G401.6 (cell line): Measurements from ENCODE around the gene PTBP1.
"Not testable (repeated sequence)": the region's sequence is repeated elsewhere in the genome, so short reads cannot be mapped to it uniquely, and the experiment has no call there.

ENCODE experiments used
- FAIRE-seq: peaks from 2 replicates; lab custom pipeline; 2012; peaks lifted over from hg19 to GRCh38; lab: Jason Lieb, UNC

Gene PTBP1

GRCh38 chr19:810883-811489 lies 13.7 kb downstream of the PTBP1 start:
- no peak for FAIRE-seq

DNA sequence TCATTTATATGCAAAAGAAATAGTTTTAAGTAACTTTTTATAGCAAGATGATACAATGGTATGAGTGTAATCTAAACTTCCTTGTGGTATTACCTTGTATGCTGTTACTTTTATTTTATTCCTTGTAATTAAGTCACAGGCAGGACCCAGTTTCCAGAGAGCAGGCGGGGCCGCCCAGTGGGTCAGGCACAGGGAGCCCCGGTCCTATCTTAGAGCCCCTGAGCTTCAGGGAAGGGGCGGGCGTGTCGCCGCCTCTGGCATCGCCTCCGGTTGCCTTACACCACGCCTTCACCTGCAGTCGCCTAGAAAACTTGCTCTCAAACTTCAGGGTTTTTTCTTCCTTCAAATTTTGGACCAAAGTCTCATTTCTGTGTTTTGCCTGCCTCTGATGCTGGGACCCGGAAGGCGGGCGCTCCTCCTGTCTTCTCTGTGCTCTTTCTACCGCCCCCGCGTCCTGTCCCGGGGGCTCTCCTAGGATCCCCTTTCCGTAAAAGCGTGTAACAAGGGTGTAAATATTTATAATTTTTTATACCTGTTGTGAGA lies 14.3 kb downstream of the PTBP1 start:
- FAIRE-seq = no peak

GRCh38 chr19:812049-812746 lies 14.9 kb downstream of the PTBP1 start:
- no peak for FAIRE-seq

GRCh38 chr19:812747-813218 lies 15.5 kb downstream of the PTBP1 start:
- FAIRE-seq = no peak

- no peak for FAIRE-seq
Observed at GRCh38 chr19:813219-814151, 16.2 kb downstream of the PTBP1 start.

- FAIRE-seq = no peak
Observed at GRCh38 chr19:814152-815078, 17.2 kb downstream of the PTBP1 start.

DNA sequence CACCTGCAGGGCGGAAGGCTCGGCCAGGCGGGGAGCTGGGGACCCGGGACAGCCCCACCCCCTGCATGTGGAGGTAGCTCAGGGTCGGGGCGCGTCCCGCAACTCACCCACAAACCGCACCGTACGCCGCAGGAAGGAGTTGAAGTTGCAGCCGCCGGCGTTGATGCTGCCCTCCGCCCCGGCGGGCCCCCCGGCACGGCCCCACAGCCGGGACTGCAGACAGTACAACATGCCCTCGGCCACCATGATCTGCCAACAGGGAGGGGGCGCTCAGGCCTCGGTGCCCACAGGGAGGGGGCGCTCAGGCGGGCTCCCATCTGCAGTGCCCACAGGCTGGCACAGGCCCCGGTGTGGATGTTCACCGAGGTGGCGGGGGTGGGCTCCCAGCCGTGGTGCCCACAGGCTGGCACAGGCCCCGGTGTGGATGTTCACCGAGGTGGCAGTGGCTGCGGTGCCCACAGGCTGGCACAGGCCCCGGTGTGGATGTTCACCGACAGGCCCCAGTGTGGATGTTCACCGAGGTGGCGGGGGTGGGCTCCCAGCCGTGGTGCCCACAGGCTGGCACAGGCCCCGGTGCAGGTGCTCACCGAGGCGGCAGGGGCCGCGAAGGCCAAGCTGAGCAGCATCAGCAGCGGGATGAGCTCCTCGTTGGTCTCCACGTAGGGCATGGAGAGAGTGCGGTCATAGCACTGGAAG lies 18.0 kb downstream of the PTBP1 start:
- FAIRE-seq = no peak

- no peak for FAIRE-seq
Observed at GRCh38 chr19:815775-816499, 18.7 kb downstream of the PTBP1 start.

- no peak for FAIRE-seq
Observed at GRCh38 chr19:816500-816857, 19.2 kb downstream of the PTBP1 start.

DNA sequence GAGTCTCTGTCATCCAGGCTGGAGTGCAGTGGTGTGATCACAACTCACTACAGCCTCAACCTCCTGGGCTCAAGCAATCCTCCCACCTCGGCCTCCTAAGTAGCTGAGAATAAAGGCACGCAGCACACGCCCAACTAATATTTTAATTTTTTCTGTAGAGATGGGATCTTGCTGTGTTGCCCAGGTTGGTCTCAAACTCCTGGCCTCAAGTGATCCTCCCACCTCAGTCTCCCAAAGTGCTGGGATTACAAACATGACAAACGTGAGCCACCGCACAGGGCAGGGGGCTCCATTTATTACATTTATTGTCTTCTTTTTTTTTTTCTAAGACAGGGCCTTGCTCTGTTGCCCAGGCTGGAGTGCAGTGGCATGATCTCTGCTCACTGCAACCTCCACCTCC lies 23.0 kb downstream of the PTBP1 start:
- not testable (repeated sequence) for FAIRE-seq

- no peak for FAIRE-seq
Observed at GRCh38 chr19:821231-821824, 24.1 kb downstream of the PTBP1 start.

DNA sequence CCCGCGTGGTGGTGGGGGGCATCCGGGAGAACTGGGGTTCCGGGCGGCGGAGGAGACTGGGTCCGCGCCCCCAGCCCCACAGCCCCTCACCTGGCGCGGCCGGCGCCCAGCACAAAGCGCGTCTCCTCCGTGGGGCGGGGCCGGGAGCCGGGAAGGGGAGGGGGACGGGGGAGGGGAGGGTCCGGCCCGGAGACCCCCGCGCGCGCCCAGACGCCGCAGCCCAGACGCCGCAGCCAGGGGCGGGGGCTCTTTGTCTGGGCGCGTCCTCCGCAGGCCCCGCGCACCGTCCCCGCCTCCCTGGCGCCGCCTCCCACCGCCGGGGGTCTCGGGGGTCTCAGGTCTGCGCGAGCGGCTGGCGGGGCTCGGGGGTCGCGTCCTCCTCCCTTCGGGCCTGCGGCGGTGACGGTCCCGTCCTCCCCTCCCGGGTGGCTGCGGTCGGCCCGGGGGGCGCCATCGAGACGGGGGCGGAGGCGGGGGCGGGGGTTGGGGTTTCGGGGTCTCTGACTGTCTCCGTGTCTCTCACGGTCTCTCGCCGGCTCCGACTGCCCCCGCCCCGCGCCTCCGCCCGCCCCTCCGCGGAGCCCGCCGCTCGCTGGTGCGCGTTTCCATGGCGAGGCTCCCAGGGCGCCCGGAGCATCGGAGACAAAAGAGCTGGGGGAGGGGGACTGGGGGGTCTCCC lies 24.7 kb downstream of the PTBP1 start, which contains the start of gene PLPPR3:
Gene PLPPR3, minus strand, starts transcription at position 131 of the 679 bp plus-strand sequence. CDS start 396 bp downstream, outside the sequence.
- no peak for FAIRE-seq

DNA sequence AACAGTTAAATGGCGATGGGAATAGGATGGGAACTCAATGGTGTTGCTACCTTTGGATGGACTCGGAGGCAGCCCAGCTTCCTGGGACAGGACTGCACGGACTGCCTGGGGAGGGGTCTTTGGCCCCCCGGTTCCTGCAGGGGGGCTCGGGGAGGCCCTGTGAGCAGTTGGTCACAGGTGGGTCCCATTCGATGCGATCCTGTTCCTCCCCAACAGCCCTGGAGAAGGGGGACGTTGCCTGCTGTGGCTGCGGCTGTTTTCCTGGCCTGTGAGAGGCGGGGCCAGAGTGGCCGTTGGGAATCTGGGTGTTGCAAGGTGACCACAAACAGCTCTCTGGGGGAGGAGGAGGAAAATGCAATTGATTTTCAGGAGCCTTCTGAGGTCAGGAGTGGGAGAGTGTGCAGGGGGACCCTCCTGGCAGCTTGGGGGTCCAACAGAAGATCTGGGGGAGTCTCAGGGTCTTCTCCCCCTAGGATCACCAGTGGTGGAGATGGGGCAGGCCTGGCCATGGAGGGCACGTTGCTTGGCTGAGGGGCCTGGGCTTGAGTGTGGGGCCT lies 26.4 kb downstream of the PTBP1 start:
- no peak for FAIRE-seq

- FAIRE-seq = no peak
Observed at GRCh38 chr19:824885-825284, 27.6 kb downstream of the PTBP1 start.

DNA sequence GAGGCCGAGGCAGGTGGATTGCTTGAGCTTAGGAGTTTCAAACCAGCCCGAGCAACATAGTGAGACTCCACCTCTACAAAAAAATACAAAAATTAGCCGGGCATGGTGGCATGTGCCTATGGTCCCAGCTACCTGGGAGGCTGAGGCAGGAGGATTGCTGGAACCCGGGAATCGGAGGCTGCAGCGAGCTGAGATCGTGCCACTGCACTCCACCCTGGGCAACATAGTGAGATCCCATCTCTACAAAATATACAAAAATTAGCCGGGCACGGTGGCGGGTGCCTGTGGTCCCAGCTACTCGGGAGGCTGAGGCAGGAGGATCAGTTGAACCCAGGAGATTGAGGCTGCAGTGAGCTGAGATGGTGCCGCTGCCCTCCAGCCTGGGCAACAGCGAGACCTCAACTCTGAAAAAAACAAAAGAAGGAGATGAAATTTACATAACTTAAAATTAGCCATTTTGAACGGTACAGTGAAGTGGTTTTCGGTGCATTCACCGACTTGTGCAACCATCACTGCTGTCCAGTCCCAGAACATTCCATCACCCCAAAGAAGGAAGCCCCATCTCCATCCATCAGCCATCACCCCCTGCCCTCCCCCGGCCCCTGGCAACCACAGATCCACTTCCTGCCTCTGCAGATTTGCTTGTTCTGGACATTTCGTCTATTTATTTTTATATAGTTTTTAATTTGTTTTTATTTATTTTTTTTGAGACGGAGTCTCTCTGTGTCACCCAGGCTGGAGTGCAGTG lies 28.8 kb downstream of the PTBP1 start:
- no peak for FAIRE-seq

DNA sequence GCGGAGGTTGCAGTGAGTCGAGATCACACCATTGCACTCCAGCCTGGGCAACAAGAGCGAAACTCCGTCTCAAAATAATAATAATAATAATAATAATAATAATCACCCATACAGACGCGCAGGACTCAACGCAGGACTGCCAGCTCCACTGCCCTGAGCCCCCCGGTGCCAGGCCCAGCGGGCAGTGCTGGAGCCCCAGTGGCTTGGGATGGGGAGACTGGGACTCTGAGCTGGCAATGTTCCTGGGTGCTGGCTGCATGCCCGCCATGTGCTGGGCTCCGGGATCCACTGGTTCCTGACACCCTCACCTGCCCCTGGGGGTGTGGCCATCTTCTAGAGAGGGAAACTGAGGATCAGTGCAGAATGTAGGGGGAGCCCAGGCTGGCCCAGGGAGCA lies 30.1 kb downstream of the PTBP1 start:
- no peak for FAIRE-seq

DNA sequence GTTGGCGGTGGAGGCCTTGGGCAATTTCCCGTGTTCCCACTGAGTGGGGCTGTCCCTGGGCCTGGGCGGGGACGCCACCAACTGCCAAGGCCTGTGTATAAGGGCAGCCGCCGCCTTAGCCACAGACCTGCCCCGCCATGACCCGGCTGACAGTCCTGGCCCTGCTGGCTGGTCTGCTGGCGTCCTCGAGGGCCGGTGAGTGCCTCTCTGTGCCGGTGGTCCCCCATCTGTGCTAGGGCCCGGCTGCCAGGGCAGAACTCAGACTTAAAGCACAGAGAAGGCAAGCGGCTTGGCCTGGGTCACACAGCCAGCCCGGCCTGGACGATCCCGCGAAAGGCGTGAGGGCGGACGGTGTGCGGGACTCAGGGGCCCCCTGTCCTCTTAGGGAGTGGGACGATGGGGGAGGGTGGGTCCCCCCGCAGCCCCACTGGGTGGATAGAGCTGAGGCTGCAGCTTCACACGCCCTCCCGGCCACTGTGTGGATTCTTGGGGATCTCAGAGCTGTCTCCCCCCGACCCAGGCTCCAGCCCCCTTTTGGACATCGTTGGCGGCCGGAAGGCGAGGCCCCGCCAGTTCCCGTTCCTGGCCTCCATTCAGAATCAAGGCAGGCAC lies 30.6 kb downstream of the PTBP1 start, which contains the start of gene AZU1:
Gene AZU1, plus strand, starts transcription at position 128 of the 612 bp plus-strand sequence. Its CDS starts 10 bp downstream, at position 138.
- FAIRE-seq = no peak
